CD14-positive monocyte (primary cell): Measurements from ENCODE around the gene NOTCH4. TPM values are rescaled to one million over a fixed set of nuclear protein-coding genes. Genes with fewer than 3 reads are reported as not detected.

Experiments used
- DNase-seq, 3 donors: peaks; one replicate each; pipeline ENCODE4 v3.0.0-alpha.2; 2011 to 2022
- H2AFZ ChIP-seq: 2 replicates; pipeline ENCODE4 v1.6.0; 2012; ENCODE audit warnings: mild to moderate bottlenecking, low read depth, low read length, inconsistent platforms; ENCODE audit not compliant: insufficient read depth, poor library complexity, severe bottlenecking
- H3K27ac ChIP-seq, 2 donors: 1 replicate in 1 of 2; 2 replicates in 1 of 2; pipeline ENCODE4 v1.5.1; 2012 to 2013; ENCODE audit warnings: low read length in 2 of 2, control low read depth in 1 of 2, inconsistent platforms in 1 of 2, low read depth in 1 of 2, mild to moderate bottlenecking in 1 of 2
- H3K27me3 ChIP-seq, 2 donors: one replicate each; pipeline versions ENCODE4 v1.6.0 to v1.6.1; 2011 to 2013; ENCODE audit warnings: low read length in 2 of 2; ENCODE audit not compliant: control insufficient read depth in 2 of 2, insufficient read depth in 2 of 2
- H3K36me3 ChIP-seq, 2 donors: replicated peaks in 1 of 2; 1 replicate in 1 of 2; 2 replicates in 1 of 2; pipeline versions ENCODE4 v1.5.1 to v1.6.1; 2012 to 2013; ENCODE audit warnings: low read length in 2 of 2, control low read depth in 1 of 2, inconsistent platforms in 1 of 2, mild to moderate bottlenecking in 1 of 2; ENCODE audit not compliant: insufficient read depth in 2 of 2, control insufficient read depth in 1 of 2
- H3K4me1 ChIP-seq, 2 donors: 1 replicate in 1 of 2; 2 replicates in 1 of 2; pipeline versions ENCODE4 v1.5.1 to v1.6.1; 2012 to 2013; ENCODE audit warnings: low read length in 2 of 2, control low read depth in 1 of 2, inconsistent platforms in 1 of 2, mild to moderate bottlenecking in 1 of 2, moderate library complexity in 1 of 2; ENCODE audit not compliant: insufficient read depth in 2 of 2, control insufficient read depth in 1 of 2
- H3K4me2 ChIP-seq: replicated peaks from 2 replicates; pipeline ENCODE3; 2012; ENCODE audit warnings: low read length, moderate library complexity, mild to moderate bottlenecking; ENCODE audit not compliant: poor library complexity, severe bottlenecking; ENCODE audit errors: extremely low read depth
- H3K4me3 ChIP-seq, 3 experiments: fragments of 200-600 bp in 1 of 3; sonication (generic) in 1 of 3; replicated peaks in 1 of 3; 1 replicate in 2 of 3; 2 replicates in 1 of 3; pipeline ENCODE4 v1.5.1; 2011 to 2013; ENCODE audit warnings: low read length in 3 of 3, mild to moderate bottlenecking in 3 of 3, control low read depth in 2 of 3, low read depth in 2 of 3, inconsistent platforms in 1 of 3, moderate library complexity in 1 of 3
- H3K79me2 ChIP-seq: 2 replicates; pipeline ENCODE4 v1.6.0; 2012; ENCODE audit warnings: mild to moderate bottlenecking, control low read depth, inconsistent platforms, low read length, moderate library complexity; ENCODE audit not compliant: insufficient read depth
- H3K9ac ChIP-seq: 2 replicates; pipeline ENCODE4 v1.6.0; 2017; ENCODE audit warnings: low read length, mild to moderate bottlenecking; ENCODE audit not compliant: insufficient read depth, poor library complexity, severe bottlenecking
- H3K9me3 ChIP-seq, 2 donors: replicated peaks in 1 of 2; 1 replicate in 1 of 2; 2 replicates in 1 of 2; pipeline versions ENCODE4 v1.5.1 to v1.6.1; 2012 to 2013; ENCODE audit warnings: low read length in 2 of 2, control low read depth in 1 of 2; ENCODE audit not compliant: control insufficient read depth in 1 of 2, insufficient read depth in 1 of 2
- H4K20me1 ChIP-seq: 2 replicates; pipeline ENCODE4 v1.6.0; 2012; ENCODE audit warnings: mild to moderate bottlenecking, low read length, control low read depth, moderate library complexity; ENCODE audit not compliant: insufficient read depth
- H3K27ac Mint-ChIP-seq, 7 donors: one replicate each; pipeline ENCODE4 v1.8.0; 2020; ENCODE audit warnings: mild to moderate bottlenecking in 7 of 7, mixed read lengths in 7 of 7, moderate library complexity in 6 of 7, inconsistent platforms in 2 of 7
- H3K27me3 Mint-ChIP-seq, 3 donors: one replicate each; pipeline ENCODE4 v1.8.0; 2021 to 2022; ENCODE audit warnings: low read depth in 3 of 3, mild to moderate bottlenecking in 3 of 3, mixed read lengths in 3 of 3, moderate library complexity in 3 of 3, inconsistent platforms in 1 of 3
- H3K36me3 Mint-ChIP-seq, 2 donors: one replicate each; pipeline ENCODE4 v1.8.0; 2020; ENCODE audit warnings: mixed read lengths in 2 of 2, inconsistent platforms in 1 of 2, mild to moderate bottlenecking in 1 of 2
- H3K4me1 Mint-ChIP-seq: one replicate; pipeline ENCODE4 v1.8.0; 2020; ENCODE audit warnings: mild to moderate bottlenecking, mixed read lengths
- H3K4me3 Mint-ChIP-seq, 2 donors: one replicate each; pipeline ENCODE4 v1.8.0; 2020; ENCODE audit warnings: mild to moderate bottlenecking in 2 of 2, mixed read lengths in 2 of 2, moderate library complexity in 1 of 2
- H3K9me3 Mint-ChIP-seq, 7 donors: one replicate each; pipeline ENCODE4 v1.8.0; 2020 to 2022; ENCODE audit warnings: mixed read lengths in 7 of 7, mild to moderate bottlenecking in 6 of 7, moderate library complexity in 6 of 7, inconsistent platforms in 2 of 7
- WGBS: methylation state at CpG from one replicate; pipeline ENCODE4 v1.1.5; 2013; ENCODE audit warnings: missing lambda C conversion rate; ENCODE audit not compliant: insufficient coverage; 5-methylcytosine and 5-hydroxymethylcytosine counted together
- intact Hi-C, 2 donors: fragments of 100-400 bp; cut with micrococcal nuclease; formaldehyde crosslinking; loops; one replicate each; pipeline versions ENCODE4 v1.15.0 to v1.15.1; 2023
- polyA plus RNA-seq, 3 donors: library from polyadenylated mRNA; depleted of rRNA in 1 of 3; unstranded in 2 of 3; stranded (reverse) in 1 of 3; fragments of 300-500 nt in 2 of 3; fragments of >200 nt in 1 of 3; fragmentation: Illumina TruSeq in 2 of 3; gene quantifications; 1 replicate in 2 of 3; 2 replicates in 1 of 3; pipeline ENCODE4 v1.2.3, GENCODE V29; 2012 to 2021
- TF ChIP-seq, protein P1 (sequence below): fragments of 200-600 bp; IDR thresholded peaks from one replicate; pipeline ENCODE4 v1.8.0; 2022; ENCODE audit warnings: antibody characterized with exemption, mild to moderate bottlenecking

Gene NOTCH4
- polyA plus RNA-seq, 3 donors = 5.2 to 8.1 (median 6.1) TPM

DNA sequence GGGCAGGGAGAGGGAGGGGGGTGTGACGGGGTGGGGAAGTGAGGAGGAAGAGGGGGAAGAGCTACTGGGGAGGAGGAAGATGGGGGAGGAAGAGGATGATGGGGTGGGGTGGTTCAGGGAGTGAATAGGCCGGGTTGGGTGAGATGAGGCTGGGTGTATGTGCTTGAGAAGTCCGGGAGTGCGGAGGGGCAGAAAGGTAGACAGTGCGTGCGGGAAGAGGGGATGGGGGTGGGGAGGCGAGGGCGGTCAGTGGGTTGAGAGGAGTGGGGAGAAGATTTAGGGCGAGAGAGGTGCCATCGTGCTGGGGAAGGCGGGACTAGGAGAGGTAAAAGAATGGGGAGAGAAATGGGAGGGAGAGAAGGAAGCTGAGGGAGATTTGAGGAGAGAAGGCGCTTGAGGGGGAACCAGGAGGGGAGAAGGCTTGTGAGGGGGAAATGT, 30.9 kb upstream of the NOTCH4 start:
- Mint-ChIP-seq H3K36me3 (no peaks in the 10 kb centered on the region), H3K4me3 (peak overlapping the region in 1 of 2 donors; percentile 90), H3K9me3 (peaks cover 0 to 2% (median 0%) of the 10 kb centered on the region in 7 donors), H3K4me1 (peaks cover 19% of the 10 kb centered on the region), H3K27ac (peak overlapping the region in 2 of 7 donors; percentile 6 to 71), H3K27me3 (peaks cover 2 to 11% (median 6%) of the 10 kb centered on the region in 3 donors)
- no peaks in the 10 kb centered on the region for H4K20me1 ChIP-seq
- H3K27ac ChIP-seq = peak overlapping the region in 1 of 2 donors; percentile 27
- H3K4me3 ChIP-seq = peak overlapping the region; percentile 1 to 64 (median 5)
- H3K79me2 ChIP-seq = no peaks in the 10 kb centered on the region
- WGBS = 47% methylated on average over 12 of the region's 12 CpGs
- peak overlapping the region; percentile 71 for H2AFZ ChIP-seq
- H3K27me3 ChIP-seq = no peaks in the 10 kb centered on the region
- intact Hi-C loops = no loop called here
- peak overlapping the region; percentile 24 for H3K9ac ChIP-seq
- no peaks in the 10 kb centered on the region for H3K9me3 ChIP-seq
- H3K4me1 ChIP-seq = peaks cover 12 to 17% of the 10 kb centered on the region in 2 donors
- TF ChIP-seq, protein P1, sequence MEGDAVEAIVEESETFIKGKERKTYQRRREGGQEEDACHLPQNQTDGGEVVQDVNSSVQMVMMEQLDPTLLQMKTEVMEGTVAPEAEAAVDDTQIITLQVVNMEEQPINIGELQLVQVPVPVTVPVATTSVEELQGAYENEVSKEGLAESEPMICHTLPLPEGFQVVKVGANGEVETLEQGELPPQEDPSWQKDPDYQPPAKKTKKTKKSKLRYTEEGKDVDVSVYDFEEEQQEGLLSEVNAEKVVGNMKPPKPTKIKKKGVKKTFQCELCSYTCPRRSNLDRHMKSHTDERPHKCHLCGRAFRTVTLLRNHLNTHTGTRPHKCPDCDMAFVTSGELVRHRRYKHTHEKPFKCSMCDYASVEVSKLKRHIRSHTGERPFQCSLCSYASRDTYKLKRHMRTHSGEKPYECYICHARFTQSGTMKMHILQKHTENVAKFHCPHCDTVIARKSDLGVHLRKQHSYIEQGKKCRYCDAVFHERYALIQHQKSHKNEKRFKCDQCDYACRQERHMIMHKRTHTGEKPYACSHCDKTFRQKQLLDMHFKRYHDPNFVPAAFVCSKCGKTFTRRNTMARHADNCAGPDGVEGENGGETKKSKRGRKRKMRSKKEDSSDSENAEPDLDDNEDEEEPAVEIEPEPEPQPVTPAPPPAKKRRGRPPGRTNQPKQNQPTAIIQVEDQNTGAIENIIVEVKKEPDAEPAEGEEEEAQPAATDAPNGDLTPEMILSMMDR = no peak
- DNase-seq = peak in 1 of 3 donors; percentile 20
- peak overlapping the region; percentile 68 for H3K4me2 ChIP-seq
- H3K36me3 ChIP-seq = no peaks in the 10 kb centered on the region

DNA sequence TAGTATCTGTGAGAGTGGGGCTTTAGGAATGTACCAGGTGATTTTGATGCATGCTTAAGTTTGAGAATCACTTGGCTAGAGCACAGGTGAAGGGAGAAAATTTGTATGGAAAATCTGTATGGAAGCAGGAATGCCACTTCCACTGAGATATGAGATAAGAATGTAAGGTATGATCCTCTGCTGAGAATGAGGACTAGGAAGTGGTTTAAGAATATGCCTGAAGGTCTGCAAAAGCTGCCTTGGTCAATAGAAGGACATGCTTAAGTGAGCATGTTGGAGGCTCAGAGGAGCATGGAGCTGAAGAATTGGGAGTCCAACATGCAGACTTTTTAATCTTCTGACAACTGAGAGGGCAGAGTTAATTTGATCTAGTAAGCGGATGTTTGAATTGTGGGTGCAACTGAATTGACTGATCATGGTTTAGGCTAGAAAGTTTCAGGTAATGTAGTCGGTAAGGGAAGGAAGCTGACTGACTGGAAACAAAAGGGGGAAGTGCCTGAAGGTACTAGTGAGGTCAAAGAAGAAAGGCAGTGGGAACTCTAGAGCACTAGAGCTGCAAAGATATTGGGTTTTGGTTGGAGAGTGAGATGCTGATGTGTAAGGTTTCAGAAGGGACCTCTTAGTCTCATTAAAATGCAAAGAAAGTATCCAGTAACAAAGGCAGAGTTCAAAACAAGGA, 28.6 kb upstream of the NOTCH4 start:
- intact Hi-C loops = no loop called here
- H3K4me2 ChIP-seq = no peak overlapping the region
- peaks cover 3 to 4% of the 10 kb centered on the region in 2 donors for H3K9me3 ChIP-seq
- H4K20me1 ChIP-seq = no peaks in the 10 kb centered on the region
- H3K4me1 ChIP-seq = peaks cover 12 to 17% of the 10 kb centered on the region in 2 donors
- H3K36me3 ChIP-seq = no peaks in the 10 kb centered on the region
- Mint-ChIP-seq H3K4me3 (no peak overlapping the region), H3K36me3 (no peaks in the 10 kb centered on the region), H3K27ac (no peak overlapping the region), H3K4me1 (peaks cover 19% of the 10 kb centered on the region), H3K27me3 (peaks cover 0 to 8% (median 6%) of the 10 kb centered on the region in 3 donors), H3K9me3 (peaks cover 0 to 9% (median 6%) of the 10 kb centered on the region in 7 donors)
- no peak overlapping the region for H3K9ac ChIP-seq
- H3K27me3 ChIP-seq = no peaks in the 10 kb centered on the region
- TF ChIP-seq, protein P1 = no peak
- H2AFZ ChIP-seq = no peak overlapping the region
- 50% methylated on average over 2 of the region's 2 CpGs for WGBS
- DNase-seq = peak in 2 of 3 donors; percentile 8 to 14
- H3K79me2 ChIP-seq = no peaks in the 10 kb centered on the region
- no peak overlapping the region for H3K4me3 ChIP-seq
- H3K27ac ChIP-seq = no peak overlapping the region
